ENCODE measurements around the gene FGFR1OP2.
"Not testable (repeated sequence)": the region's sequence is repeated elsewhere in the genome, so short reads cannot be mapped to it uniquely, and the experiment has no call there.

DNA sequence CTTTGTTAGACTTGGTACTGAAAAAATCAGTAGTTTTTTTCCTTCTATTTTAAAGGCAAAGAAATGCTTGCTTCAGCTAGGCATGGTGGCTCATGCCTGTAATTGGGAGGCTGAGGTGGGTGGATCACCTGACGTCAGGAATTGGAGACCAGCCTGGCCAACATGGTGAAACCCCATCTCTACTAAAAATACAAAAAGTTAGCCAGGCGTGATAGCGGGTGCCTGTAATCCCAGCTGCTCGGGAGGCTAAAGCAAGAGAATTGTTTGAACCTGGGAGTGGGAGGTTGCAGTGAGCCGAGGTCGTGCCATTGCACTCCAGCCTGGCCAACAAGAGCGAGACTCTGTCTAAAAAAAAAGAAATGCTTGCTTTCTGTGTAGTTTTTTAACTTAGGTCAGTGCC lies 23.1 kb downstream of the FGFR1OP2 start:
- TF ChIP-seq POLR2A (IDR thresholded peaks at IDR 0.05; ENCODE audit: extremely low read depth, insufficient read length), result not testable (repeated sequence)
- TF ChIP-seq, protein P1, sequence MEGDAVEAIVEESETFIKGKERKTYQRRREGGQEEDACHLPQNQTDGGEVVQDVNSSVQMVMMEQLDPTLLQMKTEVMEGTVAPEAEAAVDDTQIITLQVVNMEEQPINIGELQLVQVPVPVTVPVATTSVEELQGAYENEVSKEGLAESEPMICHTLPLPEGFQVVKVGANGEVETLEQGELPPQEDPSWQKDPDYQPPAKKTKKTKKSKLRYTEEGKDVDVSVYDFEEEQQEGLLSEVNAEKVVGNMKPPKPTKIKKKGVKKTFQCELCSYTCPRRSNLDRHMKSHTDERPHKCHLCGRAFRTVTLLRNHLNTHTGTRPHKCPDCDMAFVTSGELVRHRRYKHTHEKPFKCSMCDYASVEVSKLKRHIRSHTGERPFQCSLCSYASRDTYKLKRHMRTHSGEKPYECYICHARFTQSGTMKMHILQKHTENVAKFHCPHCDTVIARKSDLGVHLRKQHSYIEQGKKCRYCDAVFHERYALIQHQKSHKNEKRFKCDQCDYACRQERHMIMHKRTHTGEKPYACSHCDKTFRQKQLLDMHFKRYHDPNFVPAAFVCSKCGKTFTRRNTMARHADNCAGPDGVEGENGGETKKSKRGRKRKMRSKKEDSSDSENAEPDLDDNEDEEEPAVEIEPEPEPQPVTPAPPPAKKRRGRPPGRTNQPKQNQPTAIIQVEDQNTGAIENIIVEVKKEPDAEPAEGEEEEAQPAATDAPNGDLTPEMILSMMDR (IDR thresholded peaks at IDR 0.05; ENCODE audit: low read depth, low read length), result not testable (repeated sequence)
